Measurements from ENCODE around the gene RNF112.

The RNF112 gene

GRCh38 chr17:19413761-19414160, 2.7 kb downstream of the RNF112 start:
- H3K36me3 ChIP-seq (ENCODE audit: insufficient read depth, low read length), result no peaks in the 10 kb centered on the region
- H3K4me2 ChIP-seq (ENCODE audit: low read depth, low read length, poor library complexity, severe bottlenecking), result no peak overlapping the region
- H3K4me3 ChIP-seq (ENCODE audit: low read length, poor library complexity, severe bottlenecking), result no peak overlapping the region
- no peak overlapping the region for H2AFZ ChIP-seq (ENCODE audit: low read length)
- H3K27me3 ChIP-seq (ENCODE audit: insufficient read depth, low read length, poor library complexity, severe bottlenecking), result no peaks in the 10 kb centered on the region
- H3K79me2 ChIP-seq (ENCODE audit: insufficient read depth, low read length), result no peaks in the 10 kb centered on the region
- no peaks in the 10 kb centered on the region for H3K9me2 ChIP-seq (replicated peaks; ENCODE audit: low read depth, low read length)
- TF ChIP-seq CTCF (conservative IDR thresholded peaks at IDR 0.05; ENCODE audit: low read length) (no peak), EZH2phosphoT487 (IDR thresholded peaks at IDR 0.05; ENCODE audit: borderline replicate concordance) (no peak)
- H4K20me1 ChIP-seq (ENCODE audit: insufficient read depth, low read length, poor library complexity, severe bottlenecking), result no peaks in the 10 kb centered on the region
- no peak overlapping the region for H3K9ac ChIP-seq (ENCODE audit: low read depth, low read length, poor library complexity, severe bottlenecking)
- no peaks in the 10 kb centered on the region for H3K4me1 ChIP-seq (ENCODE audit: insufficient read depth, low read length, poor library complexity, severe bottlenecking)
- no peaks in the 10 kb centered on the region for H3F3A ChIP-seq (ENCODE audit: low read depth)
- H3K9me3 ChIP-seq (ENCODE audit: insufficient read depth, low read depth, low read length), result no peaks in the 10 kb centered on the region

GRCh38 chr17:19414396-19415280, 3.6 kb downstream of the RNF112 start:
- no peaks in the 10 kb centered on the region for H3K4me1 ChIP-seq (ENCODE audit: insufficient read depth, low read length, poor library complexity, severe bottlenecking)
- H3K9me2 ChIP-seq (replicated peaks; ENCODE audit: low read depth, low read length), result no peaks in the 10 kb centered on the region
- H3K4me3 ChIP-seq (ENCODE audit: low read length, poor library complexity, severe bottlenecking), result no peak overlapping the region
- H4K20me1 ChIP-seq (ENCODE audit: insufficient read depth, low read length, poor library complexity, severe bottlenecking), result no peaks in the 10 kb centered on the region
- H3K9me3 ChIP-seq (ENCODE audit: insufficient read depth, low read depth, low read length), result no peaks in the 10 kb centered on the region
- H3F3A ChIP-seq (ENCODE audit: low read depth), result no peaks in the 10 kb centered on the region
- no peaks in the 10 kb centered on the region for H3K27me3 ChIP-seq (ENCODE audit: insufficient read depth, low read length, poor library complexity, severe bottlenecking)
- no peaks in the 10 kb centered on the region for H3K79me2 ChIP-seq (ENCODE audit: insufficient read depth, low read length)
- no peak overlapping the region for H2AFZ ChIP-seq (ENCODE audit: low read length)
- H3K9ac ChIP-seq (ENCODE audit: low read depth, low read length, poor library complexity, severe bottlenecking), result no peak overlapping the region
- H3K4me2 ChIP-seq (ENCODE audit: low read depth, low read length, poor library complexity, severe bottlenecking), result no peak overlapping the region
- no peaks in the 10 kb centered on the region for H3K36me3 ChIP-seq (ENCODE audit: insufficient read depth, low read length)
- TF ChIP-seq EZH2phosphoT487 (IDR thresholded peaks at IDR 0.05; ENCODE audit: borderline replicate concordance), result no peak
- TF ChIP-seq CTCF (conservative IDR thresholded peaks at IDR 0.05; ENCODE audit: low read length), result no peak

GRCh38 chr17:19415311-19415710, 4.3 kb downstream of the RNF112 start:
- Histone ChIP-seq H4K20me1 (ENCODE audit: insufficient read depth, low read length, poor library complexity, severe bottlenecking) (no peaks in the 10 kb centered on the region), H3K9me3 (ENCODE audit: insufficient read depth, low read depth, low read length) (no peaks in the 10 kb centered on the region)

More at GRCh38 chr17:19415311-19415710, 4.3 kb downstream of the RNF112 start:
- H3K27me3 ChIP-seq (ENCODE audit: insufficient read depth, low read length, poor library complexity, severe bottlenecking), result no peaks in the 10 kb centered on the region
- H3K4me3 ChIP-seq (ENCODE audit: low read length, poor library complexity, severe bottlenecking), result no peak overlapping the region
- H2AFZ ChIP-seq (ENCODE audit: low read length), result no peak overlapping the region
- TF ChIP-seq CTCF (conservative IDR thresholded peaks at IDR 0.05; ENCODE audit: low read length) (no peak), EZH2phosphoT487 (IDR thresholded peaks at IDR 0.05; ENCODE audit: borderline replicate concordance) (no peak)
- H3K36me3 ChIP-seq (ENCODE audit: insufficient read depth, low read length), result no peaks in the 10 kb centered on the region
- no peak overlapping the region for H3K4me2 ChIP-seq (ENCODE audit: low read depth, low read length, poor library complexity, severe bottlenecking)
- no peaks in the 10 kb centered on the region for H3F3A ChIP-seq (ENCODE audit: low read depth)
- H3K4me1 ChIP-seq (ENCODE audit: insufficient read depth, low read length, poor library complexity, severe bottlenecking), result no peaks in the 10 kb centered on the region
- H3K9ac ChIP-seq (ENCODE audit: low read depth, low read length, poor library complexity, severe bottlenecking), result no peak overlapping the region
- no peaks in the 10 kb centered on the region for H3K9me2 ChIP-seq (replicated peaks; ENCODE audit: low read depth, low read length)
- no peaks in the 10 kb centered on the region for H3K79me2 ChIP-seq (ENCODE audit: insufficient read depth, low read length)

Data from Loucy (cell line).